ENCODE measurements around the gene GJC2.
"Not testable (repeated sequence)": the region's sequence is repeated elsewhere in the genome, so short reads cannot be mapped to it uniquely, and the experiment has no call there.

GJC2 gene

DNA sequence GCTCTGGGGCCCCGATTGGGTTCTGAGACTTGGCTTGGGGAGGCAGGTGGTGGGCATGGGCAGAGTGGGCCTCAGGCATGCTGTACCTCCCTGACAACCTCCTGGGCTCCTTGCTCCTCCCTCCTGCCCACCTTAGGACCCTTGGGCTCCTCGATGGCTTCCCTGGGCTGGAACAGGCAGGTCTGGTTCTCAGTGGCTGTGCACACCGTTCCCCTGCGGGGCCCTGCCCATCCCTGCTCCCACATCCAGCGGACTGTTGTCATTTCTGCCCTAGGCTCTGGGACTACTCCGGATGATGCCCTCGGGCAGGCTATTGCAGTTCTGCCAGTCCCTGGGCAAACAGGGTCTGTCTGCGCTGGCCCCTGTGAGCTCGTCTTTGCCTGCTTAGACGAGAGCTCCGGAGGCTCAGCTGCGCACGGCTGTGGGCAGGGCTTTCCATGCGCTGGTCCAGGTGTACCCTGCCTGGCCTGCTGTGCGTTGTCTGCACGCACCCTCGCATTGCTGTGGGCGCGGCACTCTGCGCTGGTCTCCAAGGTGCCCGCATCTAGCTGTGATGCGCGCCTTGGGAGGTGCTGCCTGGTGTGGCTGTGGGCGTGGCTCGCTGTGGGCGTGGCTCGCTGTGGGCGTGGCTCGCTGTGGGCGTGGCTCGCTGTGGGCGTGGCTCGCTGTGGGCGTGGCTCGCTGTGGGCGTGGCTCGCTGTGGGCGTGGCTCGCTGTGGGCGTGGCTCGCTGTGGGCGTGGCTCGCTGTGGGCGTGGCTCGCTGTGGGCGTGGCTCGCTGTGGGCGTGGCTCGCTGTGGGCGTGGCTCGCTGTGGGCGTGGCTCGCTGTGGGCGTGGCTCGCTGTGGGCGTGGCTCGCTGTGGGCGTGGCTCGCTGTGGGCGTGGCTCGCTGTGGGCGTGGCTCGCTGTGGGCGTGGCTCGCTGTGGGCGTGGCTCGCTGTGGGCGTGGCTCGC is 24.1 kb downstream of the GJC2 start:
- not testable (repeated sequence) for DNase-seq (ENCODE audit: low read depth in 2 of 2)

DNA sequence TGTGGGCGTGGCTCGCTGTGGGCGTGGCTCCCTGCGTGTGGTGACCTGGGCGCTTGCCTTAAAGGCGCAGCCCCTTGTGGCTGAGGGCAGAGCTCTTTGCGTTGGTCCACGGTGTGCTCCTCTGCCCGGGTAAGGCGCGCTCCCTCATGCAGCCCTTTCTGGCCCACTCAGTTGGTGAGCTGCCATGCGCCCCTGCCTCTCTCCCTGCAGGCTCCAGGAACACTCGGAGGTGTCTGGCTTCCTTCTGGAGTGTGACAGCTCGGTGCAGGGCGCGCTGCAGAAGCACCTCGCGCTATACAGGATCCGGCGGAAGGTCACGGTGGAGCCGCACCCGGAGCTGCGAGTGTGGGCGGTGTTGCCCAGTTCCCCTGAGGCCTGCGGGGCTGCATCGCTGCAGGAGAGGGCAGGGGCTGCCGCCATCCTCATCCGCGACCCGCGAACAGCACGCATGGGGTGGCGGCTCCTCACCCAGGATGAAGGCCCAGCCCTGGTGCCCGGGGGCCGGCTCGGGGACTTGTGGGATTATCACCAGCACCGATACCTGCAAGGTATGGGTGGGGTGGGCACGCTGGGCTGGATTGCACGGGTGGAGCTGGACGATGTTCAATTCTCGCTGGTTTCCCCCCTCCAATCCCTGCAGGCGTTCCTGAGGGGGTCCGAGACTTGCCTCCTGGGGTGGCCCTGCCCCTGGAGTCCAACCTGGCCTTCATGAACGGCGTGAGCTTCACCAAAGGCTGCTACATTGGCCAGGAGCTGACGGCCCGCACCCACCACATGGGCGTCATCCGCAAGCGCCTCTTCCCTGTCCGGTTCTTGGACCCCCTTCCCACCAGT is 25.0 kb downstream of the GJC2 start:
- no peak for DNase-seq (ENCODE audit: low read depth in 2 of 2)

GRCh38 chr1:228175316-228176023 is 25.7 kb downstream of the GJC2 start:
- no peak for DNase-seq (ENCODE audit: low read depth in 2 of 2)

DNA sequence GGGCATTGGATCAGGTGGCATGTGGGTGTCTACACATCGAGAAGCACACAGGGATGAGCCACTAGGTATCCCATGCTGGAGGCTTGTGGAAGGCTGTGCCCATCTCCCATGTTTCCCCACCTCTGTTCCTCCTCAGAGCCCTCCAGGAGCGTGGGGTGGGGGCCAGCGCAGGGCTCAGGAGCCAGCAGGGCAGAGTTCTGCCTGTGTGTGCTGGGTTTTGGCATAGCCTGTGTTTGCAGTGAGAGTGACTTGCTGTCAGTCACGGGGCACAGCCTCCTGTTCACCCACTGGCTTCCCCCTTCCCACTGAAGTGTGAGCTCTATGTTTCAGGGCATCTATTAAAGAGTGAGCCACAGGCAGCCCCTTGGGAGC is 26.3 kb downstream of the GJC2 start:
- DNase-seq (ENCODE audit: low read depth in 2 of 2): no peak

GRCh38 chr1:228176461-228177182 is 26.9 kb downstream of the GJC2 start:
- DNase-seq (ENCODE audit: low read depth in 2 of 2): no peak

- no peak for DNase-seq (ENCODE audit: low read depth in 2 of 2)
Observed at GRCh38 chr1:228177183-228177475, 27.4 kb downstream of the GJC2 start.

DNA sequence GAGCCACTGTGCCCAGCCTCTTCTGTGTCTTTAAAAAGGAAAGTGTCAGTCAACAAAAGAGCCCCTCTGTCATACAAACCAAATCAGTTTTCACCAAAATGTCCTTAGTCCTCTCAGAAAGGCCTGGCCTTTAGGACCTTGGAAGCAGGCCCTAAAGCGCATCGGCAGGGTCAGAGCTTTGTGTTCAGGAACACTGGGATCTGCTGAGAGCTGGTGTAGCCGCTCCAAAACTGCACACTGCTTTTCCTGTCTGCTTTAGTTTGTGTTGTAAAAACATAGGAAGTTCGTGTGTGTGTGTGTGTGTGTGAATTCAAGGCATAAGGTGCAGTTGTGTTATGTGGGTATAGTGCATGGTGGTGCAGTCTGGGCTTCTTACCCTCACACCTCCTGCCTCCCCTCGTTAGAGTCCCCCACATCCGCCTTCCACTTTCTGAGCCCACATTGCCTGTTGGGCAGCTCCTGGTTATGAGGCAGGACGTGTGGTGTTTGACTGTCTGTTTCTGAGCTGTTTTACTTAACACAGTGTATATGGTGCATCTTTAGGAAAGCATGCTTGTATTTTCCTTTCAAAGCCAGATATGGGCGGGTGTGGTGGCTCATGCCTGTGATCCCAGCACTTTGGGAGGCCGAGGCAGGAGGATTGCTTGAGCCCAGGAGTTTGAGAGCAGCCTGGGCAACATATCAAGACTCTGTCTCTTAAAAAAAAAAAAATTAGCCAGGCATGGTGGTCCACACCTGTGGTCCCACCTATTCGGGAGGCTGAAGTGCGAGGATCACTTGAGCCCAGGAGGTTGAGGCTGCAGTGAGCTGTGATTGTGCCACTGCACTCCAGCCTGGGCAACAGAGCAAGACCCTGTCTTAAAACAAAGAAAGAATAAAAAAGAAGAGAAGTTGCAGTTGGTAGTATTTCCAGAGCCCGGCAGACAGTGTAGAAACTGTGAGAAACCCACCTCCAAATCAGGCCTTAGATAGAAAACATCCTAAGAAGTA is 28.3 kb downstream of the GJC2 start:
- DNase-seq (ENCODE audit: low read depth in 2 of 2): no peak

DNA sequence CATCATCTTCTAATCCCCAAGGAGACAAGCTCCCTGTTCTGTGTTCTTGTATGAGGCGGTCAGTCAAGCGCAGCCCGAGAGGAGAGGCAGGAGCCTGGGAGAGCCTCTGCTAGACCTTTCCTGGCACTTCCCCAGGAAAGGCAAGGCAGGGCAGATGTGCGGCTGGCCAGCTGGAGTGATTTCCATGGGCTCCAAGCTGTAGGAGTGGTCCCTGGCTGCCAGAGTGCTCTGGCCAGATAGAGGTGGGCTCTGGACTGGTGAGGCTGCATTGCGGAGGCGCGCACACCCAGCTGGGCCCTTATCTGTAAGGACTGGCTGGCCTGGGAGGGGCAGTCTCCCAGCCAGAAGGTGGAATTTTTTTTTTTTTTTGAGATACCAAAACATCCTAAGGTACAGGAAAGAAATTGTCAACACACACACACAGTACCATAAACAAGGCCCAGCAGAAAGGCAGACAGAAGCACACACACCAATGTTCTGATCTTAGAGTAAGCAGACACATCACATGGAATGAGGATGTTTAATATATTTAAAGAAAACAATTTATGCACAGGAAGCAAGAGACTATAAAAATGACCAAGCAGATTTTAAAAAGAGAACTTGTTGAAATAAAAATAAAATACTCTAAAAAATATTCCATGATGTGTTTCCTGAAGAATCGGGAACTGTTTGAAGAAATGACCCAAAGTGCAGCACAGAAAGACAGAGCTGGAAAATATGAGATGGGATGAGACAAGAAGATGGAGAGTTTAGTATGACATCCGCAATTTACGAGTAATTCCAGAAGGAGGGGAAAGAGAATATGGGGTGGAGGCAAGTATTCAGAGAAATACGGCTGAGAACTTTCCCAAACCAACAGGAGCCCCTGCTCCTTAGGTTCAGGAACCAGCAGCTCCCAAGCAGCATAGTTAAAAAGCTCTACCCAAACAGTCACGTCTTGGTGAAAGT is 29.3 kb downstream of the GJC2 start:
- no peak for DNase-seq (ENCODE audit: low read depth in 2 of 2)

GRCh38 chr1:228180271-228180958 is 30.7 kb downstream of the GJC2 start:
- no peak for DNase-seq (ENCODE audit: low read depth in 2 of 2)

DNA sequence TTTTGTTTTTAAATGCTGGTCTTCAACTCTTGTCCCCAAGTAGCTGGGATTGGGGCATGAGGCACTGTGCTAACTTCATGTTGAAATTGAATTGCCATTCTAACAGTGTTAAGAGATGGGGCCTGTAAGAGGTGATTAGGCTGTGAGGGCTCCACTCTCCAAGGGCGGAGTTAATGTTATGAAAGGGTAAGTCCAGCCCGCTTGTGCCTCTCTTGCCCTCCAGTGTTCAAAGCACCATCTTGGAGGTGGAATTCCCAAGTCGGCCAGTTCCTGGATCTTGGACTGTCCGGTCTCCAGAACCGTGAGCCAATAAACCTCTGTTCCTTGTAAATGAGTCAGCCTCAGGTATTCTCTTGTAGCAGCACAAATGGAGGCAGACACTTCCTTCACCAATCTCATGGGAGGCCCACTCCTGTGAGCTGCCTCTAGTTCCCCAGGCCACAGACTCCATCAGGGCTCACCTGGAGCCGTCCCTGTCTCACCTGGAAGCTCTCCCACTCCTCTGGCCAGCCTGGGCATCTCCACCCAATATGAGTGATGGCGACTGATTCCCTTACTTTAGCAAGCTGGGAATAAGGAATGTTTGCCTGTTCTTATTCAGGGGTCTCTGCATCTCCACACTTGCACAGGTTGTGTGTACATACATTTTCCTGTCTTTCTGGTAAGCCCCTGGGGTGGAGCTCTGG is 31.4 kb downstream of the GJC2 start:
- DNase-seq (ENCODE audit: low read depth in 2 of 2): no peak

DNA sequence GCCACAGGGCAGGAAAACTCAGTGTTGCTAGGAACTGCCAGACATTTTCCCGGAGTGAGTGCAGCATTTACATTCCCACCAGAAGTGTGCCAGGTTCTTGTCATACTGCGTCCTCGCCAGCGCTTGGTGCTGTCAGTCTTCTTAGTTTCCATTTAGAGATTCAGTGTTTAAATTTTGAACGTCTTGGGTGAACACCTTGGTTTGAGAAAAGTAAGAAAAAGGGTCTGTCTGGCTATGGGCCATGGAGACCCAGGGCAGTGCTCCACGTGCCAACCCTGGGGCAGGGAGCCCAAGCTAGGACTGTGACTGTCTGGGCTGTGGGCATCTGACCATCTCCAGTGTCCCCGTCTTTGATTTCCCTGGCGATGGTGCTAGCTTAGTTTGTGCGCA is 31.9 kb downstream of the GJC2 start:
- DNase-seq (ENCODE audit: low read depth in 2 of 2): no peak

GRCh38 chr1:228182296-228183030 is 32.7 kb downstream of the GJC2 start:
- DNase-seq (ENCODE audit: low read depth in 2 of 2): no peak

DNA sequence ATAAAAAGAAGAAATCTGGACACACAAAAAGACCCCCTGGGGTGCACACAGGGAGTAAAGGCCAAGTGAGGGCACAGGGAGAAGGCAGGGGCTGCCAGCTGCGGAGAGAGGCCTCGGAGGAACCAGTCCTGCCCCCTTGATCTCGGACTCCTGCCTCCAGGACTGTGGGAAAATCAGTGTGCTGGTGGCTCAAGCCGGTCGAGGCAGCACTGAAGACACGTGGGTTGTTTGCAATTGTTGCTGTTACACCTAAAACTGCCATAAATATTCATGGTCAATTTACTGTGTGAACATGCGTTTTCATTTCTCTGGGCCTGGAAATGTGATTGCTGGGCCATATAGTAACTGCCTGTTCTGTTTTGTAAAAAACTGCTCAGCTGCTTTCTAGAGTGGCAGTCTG is 34.4 kb downstream of the GJC2 start:
- no peak for DNase-seq (ENCODE audit: low read depth in 2 of 2)

- DNase-seq (ENCODE audit: low read depth in 2 of 2): no peak
Observed at GRCh38 chr1:228185641-228185965, 35.9 kb downstream of the GJC2 start.

- DNase-seq (ENCODE audit: low read depth in 2 of 2): not testable (repeated sequence)
Observed at GRCh38 chr1:228188249-228188648, 38.5 kb downstream of the GJC2 start.

DNA sequence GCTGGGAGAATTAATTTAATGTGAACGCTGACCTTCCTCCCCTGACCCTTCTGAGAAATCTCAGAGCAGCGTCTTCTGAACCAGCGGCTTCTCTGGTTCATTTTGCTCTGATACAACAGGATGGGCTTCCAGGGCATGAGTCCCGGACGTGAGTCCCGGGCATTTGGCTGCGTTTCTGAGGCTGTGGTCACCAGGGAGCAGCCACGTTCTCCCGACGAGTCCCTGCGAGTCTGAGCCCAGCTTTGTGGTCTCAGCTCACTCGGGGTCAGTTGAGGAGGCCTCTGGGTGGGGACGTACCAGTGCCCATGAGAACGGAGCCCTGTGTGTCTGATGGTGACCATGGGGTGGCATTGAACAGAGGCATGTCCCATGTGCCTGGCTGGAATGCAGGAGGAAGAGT is 40.5 kb downstream of the GJC2 start:
- DNase-seq (ENCODE audit: low read depth in 2 of 2): no peak

DNA sequence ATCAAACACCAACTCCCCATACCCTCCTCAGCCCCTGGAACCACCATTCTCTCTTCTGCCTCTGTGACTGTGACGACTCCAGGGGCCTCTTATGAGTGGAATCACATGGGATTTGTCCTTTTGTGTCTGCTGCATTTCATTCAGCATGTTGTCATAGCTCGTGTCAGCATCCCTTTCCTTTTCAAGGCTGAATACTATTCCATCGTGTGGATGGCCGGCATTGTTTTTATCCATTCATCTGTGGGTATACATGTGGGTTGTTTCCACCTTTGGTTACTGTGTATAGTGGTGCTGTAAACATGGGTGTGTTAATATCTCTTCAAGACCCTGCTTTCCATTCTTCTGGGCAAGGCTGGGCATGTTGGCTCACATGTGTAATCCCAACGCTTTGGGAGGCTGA is 41.0 kb downstream of the GJC2 start:
- no peak for DNase-seq (ENCODE audit: low read depth in 2 of 2)

DNA sequence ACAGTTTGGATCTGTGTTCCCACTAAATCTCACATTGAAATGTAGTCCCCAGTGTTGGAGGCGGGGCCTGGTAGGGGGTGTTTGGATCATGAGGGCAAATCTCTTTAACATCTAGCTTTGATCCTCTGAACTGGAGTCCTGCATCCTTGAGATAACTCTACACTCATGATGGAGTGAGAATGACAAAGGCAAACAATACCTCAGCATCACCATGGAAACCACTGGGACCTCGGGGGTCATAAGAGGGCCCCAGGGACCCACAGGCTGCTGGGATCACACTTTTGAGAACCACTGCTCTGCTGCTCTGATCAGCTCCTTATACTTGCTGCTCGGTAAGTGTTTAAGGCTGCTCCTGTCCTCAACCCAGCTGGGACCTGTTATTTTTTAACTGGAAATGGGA is 44.7 kb downstream of the GJC2 start:
- DNase-seq (ENCODE audit: low read depth in 2 of 2): no peak
